ENCODE measurements around the gene PDE2A.

DNA sequence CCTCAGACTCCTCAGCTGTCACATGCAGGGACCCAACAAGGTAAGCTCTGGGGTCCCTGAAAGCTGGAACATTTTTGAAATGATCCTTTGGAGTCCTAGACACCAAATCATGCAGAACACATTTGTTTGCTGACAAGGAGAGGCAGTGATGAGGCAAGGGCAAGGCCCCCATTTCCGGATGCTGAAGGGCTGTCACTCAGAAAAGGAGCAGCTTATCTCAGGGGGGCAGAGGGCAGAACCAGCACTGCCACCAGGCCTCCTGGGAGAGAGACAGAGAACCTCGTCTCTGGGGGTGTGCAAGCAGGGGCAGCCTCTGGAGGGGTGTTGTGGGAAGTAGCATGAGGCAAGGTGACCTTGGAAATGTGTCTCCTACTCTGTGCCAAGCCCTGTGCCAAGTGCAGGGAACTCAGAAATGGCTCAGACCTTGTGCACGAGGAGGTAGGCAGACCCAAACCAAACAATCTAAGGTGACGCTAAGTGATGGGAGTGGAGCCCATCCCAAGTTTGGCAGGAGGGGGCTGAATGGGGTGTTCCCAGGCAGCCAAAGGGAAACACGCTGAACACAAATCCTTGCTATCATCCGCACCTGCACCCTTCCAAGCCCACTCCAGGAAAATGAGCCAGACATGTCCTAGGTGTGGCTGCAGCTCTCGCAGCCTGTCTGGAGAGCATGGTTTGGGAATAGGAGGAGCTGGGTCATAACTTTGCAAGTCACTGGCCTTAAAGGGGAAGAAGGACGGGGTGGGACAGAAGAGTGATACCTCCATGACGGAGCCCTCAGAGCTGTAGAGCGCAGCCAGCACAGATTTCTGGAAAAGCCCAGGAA is 94.2 kb downstream of the PDE2A start:
- TF ChIP-seq POLR2A (IDR thresholded peaks at IDR 0.05) = no peak
- TF ChIP-seq EP300 (IDR thresholded peaks at IDR 0.05) = no peak
- TF ChIP-seq POLR2AphosphoS5 (IDR thresholded peaks at IDR 0.05) = no peak
